OCI-LY1 (cell line): ENCODE results near the gene ZBTB22.

Experiments
- CTCF ChIP-seq: fragments of 200-600 bp; sonication (generic), shearing (Covaris generic); IDR thresholded peaks from 2 replicates; pipeline ENCODE4 v1.5.1; 2017; ENCODE audit warnings: mild to moderate bottlenecking, antibody characterized with exemption, low read length, moderate library complexity, mixed read lengths
- EZH2 ChIP-seq: fragments of 200-600 bp; sonication (generic), shearing (Covaris generic); IDR thresholded peaks from 2 replicates; pipeline ENCODE4 v1.8.0; 2017; ENCODE audit warnings: borderline replicate concordance, mixed run types, mild to moderate bottlenecking, antibody characterized with exemption, low read length, moderate library complexity, mixed read lengths

- no peak for TF ChIP-seq CTCF
- no peak for TF ChIP-seq EZH2
Measured at GRCh38 chr6:33304216-33304615, 13.3 kb downstream of the ZBTB22 start.
